ENCODE measurements around the gene ATP6V0A1. TPM values are rescaled to one million over a fixed set of nuclear protein-coding genes. Genes with fewer than 3 reads are reported as not detected.
"Not testable (repeated sequence)": the region's sequence is repeated elsewhere in the genome, so short reads cannot be mapped to it uniquely, and the experiment has no call there.

The ATP6V0A1 gene
- total RNA-seq, 3 donors from 2014 or later: 53.1 to 74.5 (median 60.0) TPM

DNA sequence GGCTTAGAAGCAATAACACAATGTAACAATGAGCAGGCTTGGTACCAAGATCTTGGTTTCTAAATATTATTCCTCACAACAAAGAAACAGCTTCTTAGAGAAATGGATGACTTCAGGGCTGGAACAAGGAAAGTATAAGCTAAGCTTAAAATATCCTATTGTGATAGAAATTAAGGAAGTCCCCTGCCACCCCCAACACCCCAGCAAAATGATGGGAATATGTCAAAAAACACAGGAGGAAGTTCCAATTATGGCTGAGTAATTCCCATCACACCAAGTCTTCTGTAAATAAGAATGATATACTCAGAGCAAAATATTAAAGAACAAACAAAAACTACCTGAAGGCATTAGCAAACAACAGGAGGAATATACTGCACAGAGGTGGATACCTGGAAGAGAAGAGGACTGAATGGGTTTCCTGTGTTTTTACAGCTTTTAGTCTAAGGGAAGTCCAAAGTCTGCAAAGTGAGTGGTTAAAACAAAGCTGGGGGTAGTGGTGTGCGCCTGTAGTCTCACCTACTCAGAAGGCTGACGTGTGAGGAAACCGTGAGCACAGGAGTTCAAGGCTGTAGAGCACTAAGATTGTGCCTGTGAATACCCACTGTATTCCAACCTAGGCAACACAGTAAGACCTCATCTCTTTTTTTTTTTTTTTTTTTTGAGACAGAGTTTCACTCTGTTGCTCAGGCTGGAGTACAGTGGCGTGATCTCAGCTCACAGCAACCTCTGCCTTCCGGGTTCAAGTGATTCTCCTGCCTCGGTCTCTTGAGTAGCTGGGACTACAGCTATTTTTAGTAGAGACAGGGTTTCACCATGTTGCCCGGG, 17.1 kb upstream of the ATP6V0A1 start:
- no peaks in the 10 kb centered on the region for H3K4me1 ChIP-seq
- TF ChIP-seq CTCF (IDR thresholded peaks at IDR 0.05) (no peak), POLR2A (IDR thresholded peaks at IDR 0.05) (no peak), POLR2AphosphoS5 (IDR thresholded peaks at IDR 0.05) (no peak)
- intact Hi-C loops (cut with DNase I; ENCODE audit: low total_unique reads): no loop called here
- H3K27me3 ChIP-seq: no peaks in the 10 kb centered on the region
- H3K4me3 ChIP-seq: no peak overlapping the region
- no peak for DNase-seq (ENCODE audit: low spot score in 2 of 2)
- no peaks in the 10 kb centered on the region for H3K36me3 ChIP-seq
- H3K9me3 ChIP-seq: no peaks in the 10 kb centered on the region
- no peak overlapping the region for H3K27ac ChIP-seq

DNA sequence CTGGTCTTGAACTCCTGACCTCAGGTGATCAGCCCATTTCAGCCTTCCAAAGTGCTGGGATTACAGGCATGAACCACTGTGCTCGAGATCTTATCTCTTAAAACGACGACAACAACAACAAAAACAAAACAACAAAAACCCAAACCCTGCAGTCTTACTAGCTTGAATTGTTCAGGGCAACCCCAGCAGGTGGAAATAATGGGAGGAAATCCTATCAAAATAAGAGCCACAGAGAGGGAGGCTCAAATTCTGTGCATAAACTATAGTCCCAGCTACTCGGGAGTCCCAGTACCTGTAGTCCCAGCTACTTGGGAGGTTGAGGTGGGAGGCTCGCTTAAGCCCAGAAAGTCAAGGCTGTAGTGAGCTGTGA, 16.5 kb upstream of the ATP6V0A1 start:
- H3K27ac ChIP-seq: no peak overlapping the region
- no peak for TF ChIP-seq CTCF (IDR thresholded peaks at IDR 0.05)
- TF ChIP-seq POLR2AphosphoS5 (IDR thresholded peaks at IDR 0.05): no peak
- no peak for TF ChIP-seq POLR2A (IDR thresholded peaks at IDR 0.05)
- DNase-seq (ENCODE audit: low spot score in 2 of 2): no peak
- no peaks in the 10 kb centered on the region for H3K36me3 ChIP-seq
- intact Hi-C loops (cut with DNase I; ENCODE audit: low total_unique reads): no loop called here
- H3K27me3 ChIP-seq: no peaks in the 10 kb centered on the region
- no peaks in the 10 kb centered on the region for H3K4me1 ChIP-seq
- no peaks in the 10 kb centered on the region for H3K9me3 ChIP-seq
- H3K4me3 ChIP-seq: no peak overlapping the region

- intact Hi-C loops (cut with DNase I; ENCODE audit: low total_unique reads); H3K4me1 ChIP-seq; H3K27ac ChIP-seq; H3K27me3 ChIP-seq; H3K4me3 ChIP-seq; DNase-seq (ENCODE audit: low spot score in 2 of 2); H3K36me3 ChIP-seq; H3K9me3 ChIP-seq: not testable (repeated sequence)
Observed at GRCh38 chr17:42449176-42449575, 9.5 kb upstream of the ATP6V0A1 start.

DNA sequence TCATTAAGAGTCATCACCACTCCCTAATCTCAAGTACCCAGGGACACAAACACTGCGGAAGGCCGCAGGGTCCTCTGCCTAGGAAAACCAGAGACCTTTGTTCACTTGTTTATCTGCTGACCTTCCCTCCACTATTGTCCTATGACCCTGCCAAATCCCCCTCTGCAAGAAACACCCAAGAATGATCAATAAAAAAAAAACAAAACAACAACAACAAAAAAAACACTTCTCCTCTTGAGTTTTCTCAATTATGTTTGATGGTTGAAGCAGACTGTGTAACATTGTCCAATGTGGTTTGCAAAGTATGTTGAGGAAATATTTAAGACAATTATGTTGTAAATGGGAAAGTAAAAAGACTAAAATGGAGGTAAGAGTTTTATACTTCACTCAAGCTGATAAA, 8.8 kb upstream of the ATP6V0A1 start:
- DNase-seq (ENCODE audit: low spot score in 2 of 2); H3K36me3 ChIP-seq; H3K4me3 ChIP-seq; H3K4me1 ChIP-seq; H3K27me3 ChIP-seq; H3K9me3 ChIP-seq; intact Hi-C loops (cut with DNase I; ENCODE audit: low total_unique reads); H3K27ac ChIP-seq: not testable (repeated sequence)

DNA sequence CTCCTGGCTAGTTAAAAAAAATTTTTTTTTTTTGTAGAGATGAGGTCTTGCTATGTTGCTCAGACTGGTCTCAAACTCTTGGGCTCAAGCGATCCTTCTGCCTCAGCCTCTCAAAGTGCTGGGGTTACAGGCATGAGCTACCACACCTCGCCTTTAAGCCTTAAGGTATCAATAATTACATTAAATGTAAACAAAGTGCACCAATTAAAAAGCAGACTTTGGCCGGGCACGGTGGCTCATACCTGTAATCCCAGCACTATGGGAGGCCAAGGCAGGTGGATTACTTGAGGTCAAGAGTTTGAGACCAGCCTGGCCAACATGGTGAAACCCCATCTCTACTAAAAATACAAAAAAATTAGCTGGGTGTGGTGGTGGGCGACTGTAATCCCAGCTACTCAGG, 7.4 kb upstream of the ATP6V0A1 start:
- H3K27me3 ChIP-seq; intact Hi-C loops (cut with DNase I; ENCODE audit: low total_unique reads); H3K9me3 ChIP-seq; H3K4me3 ChIP-seq; H3K36me3 ChIP-seq; H3K4me1 ChIP-seq; H3K27ac ChIP-seq; DNase-seq (ENCODE audit: low spot score in 2 of 2): not testable (repeated sequence)

GRCh38 chr17:42453439-42453838, 5.2 kb upstream of the ATP6V0A1 start:
- no peak overlapping the region for H3K27ac ChIP-seq
- no peak overlapping the region for H3K4me3 ChIP-seq

GRCh38 chr17:42454987-42455386, 3.7 kb upstream of the ATP6V0A1 start:
- H3K27ac ChIP-seq; H3K36me3 ChIP-seq; DNase-seq (ENCODE audit: low spot score in 2 of 2); intact Hi-C loops (cut with DNase I; ENCODE audit: low total_unique reads); H3K4me3 ChIP-seq; H3K27me3 ChIP-seq; H3K9me3 ChIP-seq: not testable (repeated sequence)
- H3K4me1 ChIP-seq: peaks cover 7 to 11% of the 10 kb centered on the region in 2 donors

More at GRCh38 chr17:42453439-42453838, 5.2 kb upstream of the ATP6V0A1 start:
- Histone ChIP-seq H3K27me3 (no peaks in the 10 kb centered on the region), H3K36me3 (no peaks in the 10 kb centered on the region), H3K4me1 (peaks cover 7 to 11% of the 10 kb centered on the region in 2 donors), H3K9me3 (no peaks in the 10 kb centered on the region)
- intact Hi-C loops (cut with DNase I; ENCODE audit: low total_unique reads): no loop called here
- no peak for DNase-seq (ENCODE audit: low spot score in 2 of 2)
- no peak for TF ChIP-seq CTCF (IDR thresholded peaks at IDR 0.05)
- no peak for TF ChIP-seq POLR2A (IDR thresholded peaks at IDR 0.05)
- no peak for TF ChIP-seq POLR2AphosphoS5 (IDR thresholded peaks at IDR 0.05)
